H1 (cell line): ENCODE data around the gene CDC42EP4. TPM values are rescaled to one million over a fixed set of nuclear protein-coding genes. Genes with fewer than 3 reads are reported as not detected.

Experiments
- CTCF ChIA-PET: fragments of 300-600 bp; sonication (Branson Sonifier 250); formaldehyde crosslinking; loops from one replicate; lab custom pipeline; 2021; ENCODE audit not compliant: partially characterized antibody; lab: Charles Lee
- POLR2A ChIA-PET: fragments of 300-600 bp; sonication (Branson Sonifier 250); formaldehyde crosslinking; loops from one replicate; lab custom pipeline; 2021; ENCODE audit warnings: inconsistent platforms; ENCODE audit not compliant: partially characterized antibody; lab: Charles Lee
- DNase-seq, 2 experiments: peaks; one replicate each; pipeline versions ENCODE4 v3.0.0 to v3.0.0-alpha.2; 2010 to 2022; ENCODE audit warnings: low spot score in 2 of 2, low read depth in 1 of 2, mixed read lengths in 1 of 2
- FAIRE-seq: peaks from 2 replicates; lab custom pipeline; 2011; peaks lifted over from hg19 to GRCh38; lab: Jason Lieb, UNC
- H2AFZ ChIP-seq: 2 replicates; pipeline ENCODE4 v1.8.1; 2012; ENCODE audit warnings: low read length, inconsistent platforms
- H2AK5ac ChIP-seq: 2 replicates; pipeline ENCODE4 v1.6.1; 2013; ENCODE audit warnings: low read depth, low read length
- H2BK120ac ChIP-seq: replicated peaks from 2 replicates; pipeline ENCODE3; 2013; ENCODE audit warnings: low read depth, low read length, inconsistent platforms
- H2BK12ac ChIP-seq: 2 replicates; pipeline ENCODE4 v1.6.1; 2013; ENCODE audit warnings: low read depth, low read length
- H2BK15ac ChIP-seq: 2 replicates; pipeline ENCODE4 v1.6.1; 2013; ENCODE audit warnings: low read length
- H2BK20ac ChIP-seq: 2 replicates; pipeline ENCODE4 v1.6.1; 2013; ENCODE audit warnings: low read length
- H2BK5ac ChIP-seq: 2 replicates; pipeline ENCODE4 v1.6.1; 2013; ENCODE audit warnings: low read depth, low read length
- H3K14ac ChIP-seq: 2 replicates; pipeline ENCODE4 v1.6.1; 2013; ENCODE audit warnings: inconsistent platforms; ENCODE audit not compliant: insufficient read length
- H3K18ac ChIP-seq: 2 replicates; pipeline ENCODE4 v1.6.1; 2013; ENCODE audit warnings: low read length; ENCODE audit errors: extremely low read depth
- H3K23ac ChIP-seq: 2 replicates; pipeline ENCODE4 v1.6.1; 2013; ENCODE audit warnings: inconsistent platforms; ENCODE audit not compliant: insufficient read length
- H3K23me2 ChIP-seq: 2 replicates; pipeline ENCODE4 v1.6.1; 2013; ENCODE audit warnings: low read depth, low read length
- H3K27ac ChIP-seq: 2 replicates; pipeline ENCODE4 v1.6.1; 2011; ENCODE audit warnings: low read depth, low read length, inconsistent platforms
- H3K27me3 ChIP-seq, 4 experiments: replicated peaks in 1 of 4; 1 replicate in 1 of 4; 2 replicates in 3 of 4; pipeline versions ENCODE4 v1.6.1 to v1.8.1; 2011 to 2013; ENCODE audit warnings: low read length in 3 of 4, mild to moderate bottlenecking in 3 of 4, inconsistent platforms in 2 of 4, mixed read lengths in 2 of 4, moderate library complexity in 1 of 4; ENCODE audit not compliant: control insufficient read depth in 3 of 4, insufficient read depth in 3 of 4; ENCODE audit errors: extremely low read depth in 1 of 4
- H3K36me3 ChIP-seq, 4 experiments: 2 replicates each; pipeline versions ENCODE4 v1.6.1 to v1.8.1; 2011 to 2013; ENCODE audit warnings: mild to moderate bottlenecking in 4 of 4, low read length in 3 of 4, moderate library complexity in 2 of 4, control low read depth in 1 of 4, inconsistent platforms in 1 of 4; ENCODE audit not compliant: insufficient read depth in 4 of 4, control insufficient read depth in 2 of 4
- H3K4ac ChIP-seq: replicated peaks from 2 replicates; pipeline ENCODE3; 2013; ENCODE audit warnings: low read length, low read depth, mixed read lengths, inconsistent platforms; ENCODE audit not compliant: insufficient read length
- H3K4me1 ChIP-seq, 4 experiments: replicated peaks in 1 of 4; 1 replicate in 1 of 4; 2 replicates in 3 of 4; pipeline versions ENCODE4 v1.6.1 to v1.8.1; 2011 to 2013; ENCODE audit warnings: low read length in 3 of 4, inconsistent platforms in 2 of 4, mixed read lengths in 1 of 4; ENCODE audit not compliant: insufficient read depth in 4 of 4, control insufficient read depth in 3 of 4
- H3K4me2 ChIP-seq, 2 experiments: 2 replicates each; pipeline versions ENCODE4 v1.6.1 to v1.8.1; 2011 to 2013; ENCODE audit warnings: low read depth in 2 of 2, low read length in 2 of 2, control low read depth in 1 of 2, inconsistent platforms in 1 of 2, mild to moderate bottlenecking in 1 of 2; ENCODE audit not compliant: insufficient read depth in 1 of 2
- H3K4me3 ChIP-seq, 4 experiments: fragments of 200-600, 300-600 bp in 1 of 4; sonication (generic), shearing (Covaris generic), sonication (Bioruptor Twin) in 1 of 4; 2 replicates each; pipeline versions ENCODE4 v1.5.1 to v1.8.1; 2011 to 2016; ENCODE audit warnings: low read length in 4 of 4, low read depth in 3 of 4, control low read depth in 2 of 4, inconsistent platforms in 2 of 4, mild to moderate bottlenecking in 2 of 4, mixed read lengths in 1 of 4, moderate library complexity in 1 of 4; ENCODE audit not compliant: insufficient read depth in 2 of 4; ENCODE audit errors: extremely low read depth in 1 of 4
- H3K56ac ChIP-seq: replicated peaks from 2 replicates; pipeline ENCODE3; 2013; ENCODE audit warnings: low read depth, mild to moderate bottlenecking, mixed read lengths, low read length, inconsistent platforms; ENCODE audit not compliant: insufficient read length
- H3K79me1 ChIP-seq: 2 replicates; pipeline ENCODE4 v1.6.1; 2013; ENCODE audit warnings: low read depth, low read length, control low read depth
- H3K79me2 ChIP-seq, 2 experiments: 2 replicates each; pipeline versions ENCODE4 v1.6.1 to v1.8.1; 2012 to 2013; ENCODE audit warnings: low read length in 2 of 2, mild to moderate bottlenecking in 2 of 2, inconsistent platforms in 1 of 2; ENCODE audit not compliant: insufficient read depth in 2 of 2, control insufficient read depth in 1 of 2
- H3K9ac ChIP-seq, 4 experiments: replicated peaks in 1 of 4; 1 replicate in 1 of 4; 2 replicates in 3 of 4; pipeline versions ENCODE4 v1.6.1 to v1.8.1; 2011 to 2013; ENCODE audit warnings: low read depth in 3 of 4, low read length in 3 of 4, control low read depth in 2 of 4, mild to moderate bottlenecking in 2 of 4, moderate library complexity in 2 of 4, inconsistent platforms in 1 of 4; ENCODE audit errors: extremely low read depth in 1 of 4
- H3K9me3 ChIP-seq, 2 experiments: 2 replicates each; pipeline versions ENCODE4 v1.6.1 to v1.8.1; 2012 to 2013; ENCODE audit warnings: mild to moderate bottlenecking in 2 of 2, moderate library complexity in 2 of 2, control low read depth in 1 of 2, inconsistent platforms in 1 of 2, low read depth in 1 of 2, low read length in 1 of 2, mixed read lengths in 1 of 2; ENCODE audit not compliant: insufficient read depth in 2 of 2
- H4K20me1 ChIP-seq, 2 experiments: replicated peaks in 1 of 2; 2 replicates each; pipeline versions ENCODE3 to v1.8.1; 2011 to 2013; ENCODE audit warnings: inconsistent platforms in 2 of 2, low read length in 2 of 2, mild to moderate bottlenecking in 1 of 2; ENCODE audit not compliant: insufficient read depth in 2 of 2, control insufficient read depth in 1 of 2
- H4K5ac ChIP-seq: 2 replicates; pipeline ENCODE4 v1.6.1; 2013; ENCODE audit warnings: low read length, low read depth, mixed read lengths, inconsistent platforms; ENCODE audit not compliant: insufficient read length
- H4K8ac ChIP-seq: 2 replicates; pipeline ENCODE4 v1.8.0; 2013; ENCODE audit warnings: mild to moderate bottlenecking, moderate library complexity, low read length, inconsistent platforms; ENCODE audit not compliant: insufficient read depth; ENCODE audit errors: extremely low read depth
- H4K91ac ChIP-seq: replicated peaks from 2 replicates; pipeline ENCODE3; 2013; ENCODE audit warnings: low read length, mixed read lengths, inconsistent platforms; ENCODE audit not compliant: insufficient read length
- TAF7 ChIP-seq: optimal IDR thresholded peaks from 2 replicates; pipeline ENCODE3; 2011; ENCODE audit warnings: low read depth, mild to moderate bottlenecking, inconsistent platforms, low read length, moderate library complexity, borderline replicate concordance
- WGBS, 2 experiments: shearing (Covaris generic) in 1 of 2; methylation state at CpG; one replicate each; pipeline versions ENCODE4 v1.1.6 to v1.1.7; 2013 to 2015; ENCODE audit warnings: low lambda C conversion rate in 2 of 2, mixed read lengths in 2 of 2, inconsistent platforms in 1 of 2, low coverage in 1 of 2, missing lambda C conversion rate in 1 of 2; ENCODE audit not compliant: insufficient replicate concordance in 2 of 2, insufficient coverage in 1 of 2, insufficient read length in 1 of 2; ENCODE audit errors: extremely low coverage in 1 of 2, missing lambda C conversion rate in 1 of 2; 5-methylcytosine and 5-hydroxymethylcytosine counted together
- polyA plus RNA-seq, 7 experiments: library from polyadenylated mRNA; depleted of rRNA in 3 of 7; stranded (reverse) in 5 of 7; unstranded in 2 of 7; fragments of >200 nt in 5 of 7; fragments of 200-250 nt in 2 of 7; gene quantifications; 1 replicate in 5 of 7; 2 replicates in 1 of 7; 4 replicates in 1 of 7; pipeline versions ENCODE4 v1.2.1 to v1.2.3, GENCODE V29; 2011 to 2013; ENCODE audit warnings: missing spikeins in 2 of 7, mixed read lengths in 2 of 7
- total RNA-seq: library from RNA; stranded (reverse); fragmentation: NEBNext Ultra II Directional; extraction: Animal tissue kit (Norgen Biotek cat#: 25700); gene quantifications from 2 replicates; pipeline ENCODE4 v1.2.1, GENCODE V29; 2021

The CDC42EP4 gene
- total and polyA plus RNA-seq, 2 of the 8 experiments (the other 6 are each of a cell fraction or from before 2014, with no cell fraction given) = 8.8 to 12.6 TPM

- no peak overlapping the region for H3K56ac ChIP-seq
These were observed 33.0 kb downstream of the CDC42EP4 start for GRCh38 chr17:73278465-73279453.

More at GRCh38 chr17:73278465-73279453, 33.0 kb downstream of the CDC42EP4 start:
- H3K23ac ChIP-seq = no peak overlapping the region
- no peak overlapping the region for H3K14ac ChIP-seq
- H2AK5ac ChIP-seq = no peak overlapping the region
- H2BK12ac ChIP-seq = no peak overlapping the region
- no peak overlapping the region; the same call in 1 of the 2 replicates for H3K18ac ChIP-seq
- no peak overlapping the region for H2BK15ac ChIP-seq
- H3K4me1 ChIP-seq = peaks cover 0 to 4% (median 2%) of the 10 kb centered on the region in 4 experiments; a peak in 4 of 7 replicates
- H3K4ac ChIP-seq = no peak overlapping the region
- no peak overlapping the region for H3K4me3 ChIP-seq
- H4K91ac ChIP-seq = no peak overlapping the region
- ChIA-PET POLR2A (interaction anchor here (1.0 to 1.4 kb wide), 2 partner anchors 10 to 27 kb away, joined by 3 read pairs; no protein-coding TSS in a partner anchor), CTCF (interaction anchor here (0.8 to 5.2 kb wide), 7 partner anchors 11 to 92 kb away, joined by 3 to 28 read pairs (median 5); no protein-coding TSS in a partner anchor)
- H2BK5ac ChIP-seq = no peak overlapping the region
- no peaks in the 10 kb centered on the region for H3K23me2 ChIP-seq
- FAIRE-seq (no peak), DNase-seq (no peak)
- H4K8ac ChIP-seq = 0 out of 2 replicates have a peak overlapping the region, but pooled peaks have one; percentile 0
- no peaks in the 10 kb centered on the region for H3K9me3 ChIP-seq
- no peak for TF ChIP-seq TAF7
- H4K20me1 ChIP-seq = no peaks in the 10 kb centered on the region
- no peak overlapping the region for H2BK20ac ChIP-seq
- 76% methylated on average over 14 of the region's 14 CpGs; no CpG with 5 or more reads in 1 of the 2 experiments for WGBS, 2 experiments
- no peak overlapping the region for H3K9ac ChIP-seq
- H3K79me1 ChIP-seq = no peaks in the 10 kb centered on the region
- H3K79me2 ChIP-seq = no peaks in the 10 kb centered on the region
- no peak overlapping the region for H4K5ac ChIP-seq
- no peaks in the 10 kb centered on the region for H3K36me3 ChIP-seq
- no peaks in the 10 kb centered on the region for H3K27me3 ChIP-seq
- no peak overlapping the region for H3K4me2 ChIP-seq
- no peak overlapping the region for H2AFZ ChIP-seq
- no peak overlapping the region for H2BK120ac ChIP-seq
- H3K27ac ChIP-seq = no peak overlapping the region
